GM18861 (cell line): ENCODE results near the gene CADM2.
"Not testable (repeated sequence)": the region's sequence is repeated elsewhere in the genome, so short reads cannot be mapped to it uniquely, and the experiment has no call there.

Experiments
- ATAC-seq: cut with Tn5 transposase; IDR thresholded peaks from one replicate; pipeline ENCODE4 v1.9.1; 2021; ENCODE audit not compliant: unreplicated experiment

CADM2 gene

DNA sequence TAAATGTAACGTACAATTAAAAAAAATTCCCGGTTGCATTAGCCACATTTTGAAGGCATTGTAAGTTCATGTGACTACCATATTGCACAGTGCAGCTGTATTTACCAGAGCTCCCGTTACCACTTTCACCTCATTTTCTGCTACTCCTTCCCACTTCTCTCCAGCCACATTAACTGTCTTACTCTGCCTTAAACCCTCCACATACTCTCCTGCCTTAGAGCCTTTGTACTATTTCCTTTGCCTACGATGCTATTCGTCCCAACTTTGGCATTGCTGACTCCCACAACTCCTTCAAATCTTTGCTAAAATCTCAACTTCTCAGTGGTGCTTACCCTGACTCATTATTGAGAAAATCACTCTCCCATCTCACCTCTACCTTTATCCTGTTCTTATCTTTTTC lies 115.2 kb downstream of the CADM2 start:
- ATAC-seq = no peak

DNA sequence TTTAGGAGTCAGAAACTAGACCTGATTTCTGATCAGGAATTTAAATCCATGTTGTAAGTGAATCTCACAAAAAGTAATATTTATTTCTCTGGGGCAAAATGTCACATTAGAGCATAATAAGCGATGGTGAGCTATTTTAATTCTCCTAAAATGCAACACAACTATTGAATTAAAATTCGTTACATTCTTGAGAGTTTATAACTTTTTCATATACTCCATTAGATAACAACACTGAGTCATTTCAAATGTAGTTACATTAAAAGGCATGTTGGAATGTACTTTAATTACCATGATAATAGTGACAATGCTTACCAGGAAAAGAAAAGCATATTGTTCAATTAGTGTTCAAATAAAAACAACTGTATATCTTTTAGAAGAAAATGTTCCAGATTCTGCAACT lies 116.9 kb downstream of the CADM2 start:
- no peak for ATAC-seq

DNA sequence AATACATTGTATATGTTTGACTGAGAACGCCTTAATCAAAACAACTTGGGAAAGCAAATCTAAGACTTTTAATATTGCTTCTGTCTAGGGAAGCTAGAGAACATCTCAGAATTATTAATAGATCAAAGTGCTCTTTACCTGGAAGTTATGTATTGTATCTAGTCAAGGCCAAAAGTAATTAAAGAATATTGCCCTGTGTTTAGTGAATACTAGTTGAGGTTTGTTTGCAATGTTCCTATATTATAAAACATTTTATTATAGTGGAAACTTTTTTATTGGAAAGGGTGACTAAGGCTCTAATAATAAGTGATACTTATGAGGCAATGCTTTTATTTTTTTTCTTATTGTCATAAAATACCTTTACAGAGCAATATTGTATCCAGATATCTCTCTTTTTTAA lies 118.2 kb downstream of the CADM2 start:
- ATAC-seq = no peak

DNA sequence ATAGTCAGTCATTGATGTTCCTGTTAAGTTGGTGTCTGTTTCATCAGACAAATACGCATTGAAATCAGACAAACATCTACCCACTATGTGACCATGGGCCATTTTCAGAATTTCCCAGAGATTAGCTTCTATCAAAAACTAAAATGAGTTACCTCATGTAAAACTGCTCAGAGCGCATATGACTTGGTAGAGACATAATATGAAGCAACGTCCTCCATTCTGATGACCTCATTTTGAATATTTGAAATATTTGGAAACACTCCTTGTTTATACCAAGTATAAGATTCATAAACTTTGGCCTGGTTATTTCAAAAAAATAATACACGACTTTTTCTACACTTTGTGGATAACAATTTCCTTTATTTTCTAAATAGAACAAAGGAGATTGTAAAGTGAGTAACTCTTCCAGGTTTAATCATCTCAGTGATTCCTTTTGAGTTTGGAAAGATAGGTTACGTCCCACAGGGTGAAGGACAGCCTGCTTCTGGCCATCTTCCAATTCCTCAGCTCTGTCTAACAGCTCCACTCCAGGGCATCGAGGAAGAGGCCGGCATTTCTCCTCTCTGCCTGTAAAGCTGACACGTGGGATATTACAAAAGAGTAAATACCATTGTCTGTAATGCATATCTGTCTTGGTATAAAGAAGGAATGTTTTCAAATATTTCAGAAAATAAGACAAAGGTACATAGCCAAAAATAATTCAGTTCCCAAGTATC lies 122.6 kb downstream of the CADM2 start:
- no peak for ATAC-seq

DNA sequence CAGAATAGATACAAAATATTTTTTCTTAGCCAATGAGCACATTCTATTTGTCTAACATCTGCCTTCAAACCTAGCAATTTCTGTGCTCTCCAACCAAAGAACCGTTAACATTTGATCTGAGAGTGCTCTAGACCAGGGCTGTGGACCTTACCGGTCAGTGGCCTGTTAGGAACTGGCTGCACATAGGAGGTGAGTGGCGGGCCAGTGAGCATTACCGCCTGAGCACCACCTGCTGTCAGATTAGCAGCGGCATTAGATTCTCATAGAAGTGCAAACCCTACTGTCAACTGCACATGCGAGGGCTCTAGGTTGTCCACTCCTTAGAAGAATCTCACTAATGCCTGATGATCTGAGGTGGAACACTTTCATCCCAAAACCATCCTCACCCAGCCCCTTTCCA lies 131.7 kb downstream of the CADM2 start:
- ATAC-seq = no peak

DNA sequence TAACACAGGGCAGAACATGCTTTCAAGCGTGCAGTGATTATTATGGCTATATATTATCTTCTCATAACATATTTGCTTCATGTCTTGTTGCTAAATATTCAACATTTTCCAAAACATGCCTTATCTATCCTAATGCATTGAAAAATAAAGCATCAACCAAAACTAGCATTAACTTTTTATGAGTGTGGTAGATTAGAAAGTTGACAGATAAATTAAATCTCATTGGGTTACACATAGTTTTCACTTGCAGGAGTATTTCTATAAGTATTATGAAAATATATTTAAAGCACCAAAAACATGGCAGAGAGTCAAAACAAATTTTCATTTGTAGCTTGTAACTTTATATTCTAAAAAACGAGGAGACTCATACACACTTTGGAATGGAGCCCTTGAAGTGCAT lies 141.5 kb downstream of the CADM2 start:
- no peak for ATAC-seq

DNA sequence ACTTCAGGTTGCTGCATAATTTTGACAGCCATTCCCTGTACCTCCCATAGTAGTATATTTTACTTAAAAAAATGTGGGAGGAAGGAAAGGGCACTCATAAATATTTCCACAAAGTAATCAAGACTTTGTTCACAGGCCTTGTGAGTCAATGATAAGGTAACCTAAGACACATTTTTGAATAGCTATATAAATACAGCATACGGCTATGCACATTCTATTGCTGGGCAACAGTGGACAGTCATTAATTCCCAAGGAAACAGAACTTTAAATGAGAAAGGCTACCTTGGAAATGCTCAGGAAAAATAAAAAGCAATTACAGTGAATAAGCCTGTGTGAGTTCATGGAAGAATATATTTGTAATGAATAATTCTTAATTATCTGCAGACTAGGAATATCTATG lies 144.0 kb downstream of the CADM2 start:
- no peak for ATAC-seq

DNA sequence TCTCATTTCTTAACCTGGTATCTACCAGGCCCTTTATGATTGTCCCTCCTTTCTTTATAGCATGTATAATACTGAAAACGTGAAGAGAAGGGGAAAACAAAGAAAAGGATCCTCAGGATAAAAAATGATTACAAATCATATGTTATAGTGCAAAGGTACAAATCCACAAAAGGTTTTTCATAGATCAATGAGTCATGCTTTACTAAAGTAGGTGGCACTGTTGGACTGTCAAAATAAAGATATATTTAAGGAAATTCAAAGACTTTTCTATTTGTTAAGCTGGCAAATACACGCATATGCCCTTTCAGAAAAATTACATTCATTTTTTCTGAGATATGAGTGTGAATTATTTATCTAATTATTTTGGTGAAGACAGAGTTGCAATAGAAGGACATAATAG lies 151.6 kb downstream of the CADM2 start:
- ATAC-seq = no peak

DNA sequence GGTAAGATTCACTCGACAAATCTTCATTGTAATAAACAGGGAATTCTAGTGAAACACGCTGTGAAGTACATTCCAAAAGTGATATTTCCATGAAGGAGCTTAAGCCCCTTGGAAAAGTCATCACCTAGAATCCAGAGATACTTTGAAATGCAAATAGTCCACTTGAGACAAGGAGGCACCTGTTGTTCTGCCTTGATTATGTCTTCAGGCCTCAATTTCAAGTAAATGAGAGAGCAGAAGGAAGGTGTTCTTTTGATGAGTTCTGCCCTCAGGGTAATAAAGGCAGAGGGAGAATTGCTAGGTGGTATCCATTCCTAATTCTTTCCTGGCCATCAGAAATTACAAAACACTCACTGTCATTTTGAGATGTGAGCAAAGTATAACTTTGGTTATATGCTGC lies 162.1 kb downstream of the CADM2 start:
- ATAC-seq = no peak

DNA sequence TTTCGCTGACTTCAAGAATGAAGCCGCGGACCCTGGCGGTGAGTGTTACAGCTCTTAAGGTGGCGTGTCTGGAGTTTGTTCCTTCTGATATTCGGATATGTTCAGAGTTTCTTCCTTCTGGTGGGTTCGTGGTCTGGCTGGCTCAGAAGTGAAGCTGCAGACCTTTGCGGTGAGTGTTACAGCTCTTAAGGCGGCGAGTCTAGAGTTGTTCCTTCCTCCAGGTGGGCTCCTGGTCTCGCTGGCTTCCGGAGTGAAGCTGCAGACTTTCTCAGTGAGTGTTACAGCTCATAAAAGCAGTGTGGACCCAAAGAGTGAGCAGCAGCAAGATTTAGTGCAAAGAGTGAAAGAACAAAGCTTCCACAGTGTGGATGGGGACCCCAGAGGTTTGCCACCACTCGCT lies 174.1 kb downstream of the CADM2 start:
- not testable (repeated sequence) for ATAC-seq

DNA sequence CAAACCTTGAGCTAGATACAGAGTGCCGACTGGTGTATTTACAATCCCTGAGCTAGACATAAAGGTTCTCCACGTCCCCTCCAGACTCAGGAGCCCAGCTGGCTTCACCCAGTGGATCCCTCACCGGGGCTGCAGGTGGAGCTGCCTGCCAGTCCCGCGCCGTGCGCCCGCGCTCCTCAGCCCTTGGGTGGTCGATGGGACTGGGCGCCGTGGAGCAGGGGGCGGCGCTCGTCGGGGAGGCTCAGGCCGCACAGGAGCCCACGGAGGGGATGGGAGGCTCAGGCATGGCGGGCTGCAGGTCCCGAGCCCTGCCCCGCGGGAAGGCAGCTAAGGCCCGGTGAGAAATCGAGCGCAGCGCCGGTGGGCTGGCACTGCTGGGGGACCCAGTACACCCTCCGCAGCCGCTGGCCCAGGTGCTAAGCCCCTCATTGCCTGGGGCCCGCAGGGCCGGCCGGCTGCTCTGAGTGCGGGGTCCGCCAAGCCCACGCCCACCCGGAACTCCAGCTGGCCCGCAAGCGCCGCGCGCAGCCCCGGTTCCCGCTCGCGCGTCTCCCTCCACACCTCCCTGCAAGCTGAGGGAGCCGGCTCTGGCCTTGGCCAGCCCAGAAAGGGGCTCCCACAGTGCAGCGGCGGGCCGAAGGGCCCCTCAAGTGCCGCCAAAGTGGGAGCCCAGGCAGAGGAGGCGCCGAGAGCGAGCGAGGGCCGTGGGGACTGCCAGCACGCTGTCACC lies 175.1 kb downstream of the CADM2 start:
- not testable (repeated sequence) for ATAC-seq

DNA sequence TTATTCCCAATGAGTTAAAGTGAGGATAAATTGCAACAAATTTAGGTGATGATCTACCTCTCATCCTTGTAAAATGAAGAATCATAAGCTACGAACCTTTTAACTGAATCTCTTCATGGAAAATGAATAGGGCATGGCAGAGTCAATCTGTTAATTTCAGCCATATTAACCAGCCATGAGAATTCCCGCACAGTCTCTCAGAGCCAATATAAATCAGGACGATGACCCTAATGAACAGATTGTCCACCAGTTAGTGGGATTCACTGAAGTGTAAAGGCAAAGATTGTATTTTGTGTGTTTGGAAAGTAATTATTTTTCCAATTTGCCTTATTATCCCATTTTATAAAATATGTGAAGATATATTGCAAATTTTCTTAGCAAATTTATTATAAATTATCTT lies 183.8 kb downstream of the CADM2 start:
- no peak for ATAC-seq

DNA sequence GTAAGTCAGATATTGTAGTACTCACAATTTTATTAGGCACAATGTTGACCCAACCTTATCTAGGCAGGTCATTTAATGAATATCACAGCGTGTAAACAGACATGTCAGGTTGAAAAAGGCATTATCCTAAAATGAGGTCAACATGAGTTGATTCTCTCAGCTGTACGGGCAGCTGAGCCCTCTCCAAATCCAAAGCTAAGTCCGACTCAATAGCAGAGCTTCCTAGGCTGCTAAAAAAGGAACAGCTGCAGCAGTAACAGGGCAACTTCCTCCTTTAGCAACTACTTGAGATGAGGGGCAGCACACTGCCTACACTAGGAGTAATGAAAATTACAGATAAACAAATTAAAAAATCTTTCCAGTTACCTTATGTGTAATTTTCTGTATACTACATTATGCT lies 189.2 kb downstream of the CADM2 start:
- ATAC-seq = no peak

DNA sequence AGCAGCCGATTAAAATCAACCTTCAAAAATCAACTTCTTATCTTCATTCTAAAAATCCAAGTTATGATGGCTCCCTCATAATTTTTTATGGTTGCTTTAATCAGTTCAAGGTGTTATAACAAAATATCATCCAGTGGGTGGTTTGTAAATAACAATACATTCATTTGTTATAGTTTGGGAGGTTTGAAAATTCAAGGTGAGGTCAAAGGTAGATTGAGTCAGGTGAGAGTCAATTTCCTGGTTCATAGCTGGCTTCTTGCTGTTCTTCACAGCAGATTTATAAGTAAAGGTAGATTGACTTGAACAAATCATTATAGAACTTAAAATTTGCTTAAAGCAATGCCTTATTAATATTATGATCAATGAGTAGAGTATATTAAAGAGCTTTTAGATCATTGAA lies 192.8 kb downstream of the CADM2 start:
- ATAC-seq = no peak

DNA sequence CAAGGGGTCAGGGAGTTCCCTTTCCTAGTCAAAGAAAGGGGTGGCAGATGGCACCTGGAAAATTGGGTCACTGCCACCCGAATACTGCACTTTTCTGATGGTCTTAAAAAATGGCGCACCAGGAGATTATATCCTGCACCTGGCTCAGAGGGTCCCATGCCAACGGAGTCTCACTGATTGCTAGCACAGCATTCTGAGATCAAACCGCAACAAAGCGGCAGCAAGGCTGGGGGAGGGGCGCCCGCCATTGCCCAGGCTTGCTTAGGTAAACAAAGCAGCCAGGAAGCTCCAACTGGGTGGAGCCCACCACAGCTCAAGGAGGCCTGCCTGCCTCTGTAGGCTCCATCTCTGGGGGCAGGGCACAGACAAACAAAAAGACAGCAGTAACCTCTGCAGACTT lies 194.5 kb downstream of the CADM2 start:
- not testable (repeated sequence) for ATAC-seq

DNA sequence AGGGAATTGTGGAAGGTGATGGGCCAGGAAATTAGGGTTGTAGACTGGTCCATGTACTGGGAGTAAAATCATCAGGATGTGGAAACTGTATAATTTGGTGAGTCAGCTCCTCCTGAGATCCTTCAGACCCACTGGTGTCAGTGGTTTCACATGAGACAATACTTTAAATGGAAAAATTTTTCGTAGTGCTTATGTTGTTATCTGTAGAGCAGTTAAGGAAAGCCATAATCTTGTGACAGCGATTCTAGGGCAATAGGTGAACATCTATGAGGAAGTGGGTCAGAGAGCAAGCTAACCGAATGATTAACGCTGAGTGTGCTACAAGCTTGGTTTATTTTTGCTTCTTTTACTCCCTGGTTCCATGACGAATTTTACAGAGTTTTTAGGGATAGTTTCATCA lies 200.6 kb downstream of the CADM2 start:
- no peak for ATAC-seq

DNA sequence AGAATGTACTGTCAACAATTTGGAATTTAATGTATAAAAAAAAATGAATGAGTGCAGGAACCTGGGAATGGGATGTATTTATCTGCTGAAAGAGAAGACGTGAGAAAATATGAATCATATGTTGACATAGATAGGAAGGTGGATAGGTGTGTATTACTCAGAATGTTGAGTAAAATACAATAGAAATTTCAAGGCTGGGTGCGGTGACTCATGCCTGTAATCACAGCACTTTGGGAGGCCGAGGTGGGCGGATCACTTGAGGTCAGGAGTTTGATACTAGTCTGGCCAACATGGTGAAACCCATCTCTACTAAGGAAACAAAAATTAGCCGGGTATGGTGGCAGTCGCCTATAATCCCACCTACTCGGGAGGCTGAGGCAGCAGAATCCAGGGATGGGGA lies 202.8 kb downstream of the CADM2 start:
- no peak for ATAC-seq

DNA sequence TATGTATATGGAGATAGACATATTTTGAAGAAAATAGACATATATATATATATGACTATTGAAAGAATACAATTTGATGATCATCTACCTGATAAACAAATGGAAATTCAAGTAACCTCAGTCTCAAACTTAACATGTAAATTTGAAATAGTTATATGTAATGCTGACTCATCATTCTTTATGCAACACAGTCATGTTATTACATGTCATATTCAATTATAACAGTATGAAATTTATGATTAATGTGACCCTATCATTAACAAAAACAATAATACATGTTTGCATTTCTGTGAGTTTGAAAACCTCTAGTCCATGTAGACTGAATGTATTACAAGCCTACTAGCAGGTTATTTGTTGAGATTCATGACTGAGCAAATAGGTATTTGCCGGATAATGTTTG lies 204.1 kb downstream of the CADM2 start:
- no peak for ATAC-seq

DNA sequence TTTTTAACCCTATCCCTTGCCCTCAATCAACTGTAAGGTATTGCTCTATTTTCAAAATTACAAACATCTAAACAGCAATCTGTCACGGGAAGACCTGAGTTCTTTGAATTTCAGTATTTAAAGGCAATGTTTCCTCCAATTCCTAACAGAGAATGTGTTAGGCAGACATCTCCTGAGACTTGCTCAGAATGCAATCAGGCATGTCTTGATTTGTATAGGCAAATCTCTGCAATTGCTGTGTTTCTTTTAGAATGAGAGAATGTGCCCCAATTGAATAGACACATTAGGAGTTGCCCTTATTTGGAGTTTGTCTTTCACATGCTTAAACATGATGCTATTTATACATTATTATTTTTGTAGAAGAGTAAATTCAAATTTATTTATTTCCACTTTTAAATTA lies 205.6 kb downstream of the CADM2 start:
- ATAC-seq = no peak

DNA sequence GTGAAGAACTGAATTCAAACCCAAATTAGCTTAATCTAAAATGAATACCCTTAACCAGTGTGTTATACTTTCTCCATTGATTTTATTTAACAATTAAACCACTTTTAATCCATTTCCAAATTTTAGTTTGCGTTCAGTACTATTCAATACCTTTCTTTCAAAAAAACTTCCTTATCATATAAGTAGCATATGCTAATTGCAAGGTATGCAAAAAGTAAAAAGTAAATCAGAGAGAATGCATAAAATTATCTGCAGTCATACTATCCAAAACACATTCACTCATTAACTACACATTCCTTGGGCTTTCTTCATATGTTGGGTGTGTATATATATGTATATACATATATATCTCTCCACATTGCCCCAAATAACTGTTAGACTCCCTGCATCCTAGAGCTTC lies 208.8 kb downstream of the CADM2 start:
- no peak for ATAC-seq

DNA sequence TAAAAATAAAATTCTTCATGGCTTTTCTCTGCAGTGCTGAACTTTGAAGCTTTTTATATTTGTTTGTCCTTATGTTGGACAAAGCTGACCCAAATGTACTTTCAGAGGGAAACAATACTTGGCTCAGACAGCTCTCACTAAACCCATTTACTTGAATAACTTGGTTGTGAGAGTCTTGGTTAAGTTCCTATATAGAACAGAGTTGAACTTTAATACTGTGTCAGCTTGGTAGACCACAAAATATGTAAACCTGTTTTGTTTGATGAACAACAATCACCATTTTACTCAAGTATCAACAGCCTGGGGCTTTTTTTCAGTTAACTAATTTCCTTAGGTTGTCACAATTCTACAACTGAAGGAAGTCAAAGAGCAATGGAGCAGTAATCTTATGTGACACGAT lies 211.9 kb downstream of the CADM2 start:
- no peak for ATAC-seq

DNA sequence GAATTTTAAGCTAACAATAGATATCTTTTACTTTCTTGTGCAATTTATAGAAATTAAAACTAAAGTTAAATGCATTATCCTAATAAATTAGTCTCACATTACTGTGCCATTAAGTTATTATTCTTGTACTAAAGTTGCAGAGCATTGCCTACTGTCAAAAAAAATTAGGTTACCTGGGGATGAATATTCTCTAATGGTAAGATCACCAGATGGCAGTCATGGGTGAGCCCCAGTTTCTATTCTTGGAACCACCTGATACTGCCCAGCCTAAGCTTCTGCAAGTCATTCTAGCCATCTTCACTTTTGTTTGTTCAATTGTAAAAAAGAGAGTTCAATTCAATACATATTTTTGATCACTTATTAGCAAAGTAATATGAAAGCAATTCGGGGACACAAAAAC lies 213.2 kb downstream of the CADM2 start:
- ATAC-seq = no peak

DNA sequence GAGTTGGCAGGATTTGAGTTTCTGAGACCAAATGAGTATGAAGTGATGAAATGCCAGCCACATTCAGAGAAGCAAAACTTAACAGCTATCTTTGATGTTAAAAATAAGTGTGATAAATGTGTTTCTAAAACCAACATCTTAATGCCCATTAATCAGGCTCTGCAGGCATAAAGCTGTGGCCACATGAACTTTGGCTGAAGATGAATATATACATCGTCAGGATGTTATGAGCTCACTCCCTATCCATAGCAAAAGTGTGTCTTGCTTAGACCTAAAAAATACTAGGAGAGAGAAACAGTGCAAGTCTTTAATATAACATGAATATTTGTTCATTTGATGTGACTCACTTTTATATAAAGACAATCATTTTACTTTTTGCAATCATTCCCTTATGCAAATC lies 218.0 kb downstream of the CADM2 start:
- ATAC-seq = no peak
